HepG2 (cell line): ENCODE data around the gene CD151. TPM values are rescaled to one million over a fixed set of nuclear protein-coding genes. Genes with fewer than 3 reads are reported as not detected.

ENCODE experiments used
- DNMT1 ChIP-seq: sonication (generic); formaldehyde crosslinking; IDR thresholded peaks from 2 replicates; pipeline ENCODE4 v1.5.1; 2020; ENCODE audit warnings: mild to moderate bottlenecking, missing genetic modification reagents
- FOXK1 ChIP-seq: sonication (generic); formaldehyde crosslinking; IDR thresholded peaks from 2 replicates; pipeline ENCODE4 v1.4.0; 2020; ENCODE audit warnings: low read depth, missing genetic modification reagents, borderline replicate concordance
- JARID2 ChIP-seq: sonication (generic); formaldehyde crosslinking; IDR thresholded peaks from 2 replicates; pipeline ENCODE4 v1.8.1; 2023; ENCODE audit warnings: missing genetic modification reagents, inconsistent platforms; ENCODE audit not compliant: insufficient replicate concordance
- PPARG ChIP-seq: conservative IDR thresholded peaks from 2 replicates; pipeline ENCODE4 v1.6.1; 2016; ENCODE audit warnings: missing biosample characterization, missing genetic modification reagents
- SPEN ChIP-seq: sonication (generic); formaldehyde crosslinking; IDR thresholded peaks from 2 replicates; pipeline ENCODE4 v1.5.1; 2020; ENCODE audit warnings: low read depth, mild to moderate bottlenecking, missing genetic modification reagents
- TSC22D2 ChIP-seq: sonication (generic); formaldehyde crosslinking; IDR thresholded peaks from 2 replicates; pipeline ENCODE4 v1.5.1; 2020; ENCODE audit warnings: missing genetic modification reagents, mild to moderate bottlenecking, borderline replicate concordance
- U2AF2 ChIP-seq: fragments of 200-400 bp; formaldehyde crosslinking; IDR thresholded peaks from 2 replicates; pipeline ENCODE4 v1.6.1; 2017; ENCODE audit warnings: low read depth, mild to moderate bottlenecking, low read length
- polyA plus RNA-seq, 8 experiments: library from polyadenylated mRNA; depleted of rRNA in 3 of 8; stranded (reverse) in 7 of 8; unstranded in 1 of 8; fragments of >200 nt; fragmentation: Illumina TruSeq in 4 of 8; extraction: Trizol in 4 of 8; gene quantifications; 2 replicates each; pipeline versions ENCODE4 v1.2.1 to v1.2.3, GENCODE V29; 2011 to 2016; ENCODE audit warnings: low read depth in 4 of 8, missing spikeins in 1 of 8, mixed read lengths in 1 of 8; ENCODE audit not compliant: insufficient read depth in 1 of 8
- total RNA-seq, 5 experiments: library from RNA; depleted of rRNA; stranded (reverse); fragments of >200 nt; fragmentation: Illumina TruSeq; extraction: Trizol; gene quantifications; 2 replicates each; pipeline ENCODE4 v1.2.3, GENCODE V29; 2016; ENCODE audit warnings: low read depth in 1 of 5
- TF ChIP-seq, protein P1 (sequence below): sonication (generic); formaldehyde crosslinking; IDR thresholded peaks from 2 replicates; pipeline ENCODE4 v1.5.0; 2020; ENCODE audit warnings: mild to moderate bottlenecking, missing genetic modification reagents, borderline replicate concordance
- TF ChIP-seq, protein P2 (sequence below): IDR thresholded peaks from 2 replicates; pipeline ENCODE4 v1.6.1; 2016; ENCODE audit warnings: low read depth, borderline replicate concordance
- TF ChIP-seq, protein P3 (sequence below): sonication (generic); formaldehyde crosslinking; IDR thresholded peaks from 2 replicates; pipeline ENCODE4 v1.5.1; 2020; ENCODE audit warnings: missing genetic modification reagents, mild to moderate bottlenecking, borderline replicate concordance
- TF ChIP-seq, protein P4 (sequence below): sonication (generic); formaldehyde crosslinking; IDR thresholded peaks from 2 replicates; pipeline ENCODE4 v1.5.1; 2020; ENCODE audit warnings: missing genetic modification reagents, mild to moderate bottlenecking, borderline replicate concordance
- TF ChIP-seq, protein P5 (sequence below): sonication (generic); formaldehyde crosslinking; IDR thresholded peaks from 2 replicates; pipeline ENCODE4 v1.4.0; 2020; ENCODE audit warnings: missing genetic modification reagents

Gene CD151
- total and polyA plus RNA-seq, 2 of the 13 experiments (the other 11 are each of a cell fraction or from before 2014, with no cell fraction given) = 125 to 197 TPM

DNA sequence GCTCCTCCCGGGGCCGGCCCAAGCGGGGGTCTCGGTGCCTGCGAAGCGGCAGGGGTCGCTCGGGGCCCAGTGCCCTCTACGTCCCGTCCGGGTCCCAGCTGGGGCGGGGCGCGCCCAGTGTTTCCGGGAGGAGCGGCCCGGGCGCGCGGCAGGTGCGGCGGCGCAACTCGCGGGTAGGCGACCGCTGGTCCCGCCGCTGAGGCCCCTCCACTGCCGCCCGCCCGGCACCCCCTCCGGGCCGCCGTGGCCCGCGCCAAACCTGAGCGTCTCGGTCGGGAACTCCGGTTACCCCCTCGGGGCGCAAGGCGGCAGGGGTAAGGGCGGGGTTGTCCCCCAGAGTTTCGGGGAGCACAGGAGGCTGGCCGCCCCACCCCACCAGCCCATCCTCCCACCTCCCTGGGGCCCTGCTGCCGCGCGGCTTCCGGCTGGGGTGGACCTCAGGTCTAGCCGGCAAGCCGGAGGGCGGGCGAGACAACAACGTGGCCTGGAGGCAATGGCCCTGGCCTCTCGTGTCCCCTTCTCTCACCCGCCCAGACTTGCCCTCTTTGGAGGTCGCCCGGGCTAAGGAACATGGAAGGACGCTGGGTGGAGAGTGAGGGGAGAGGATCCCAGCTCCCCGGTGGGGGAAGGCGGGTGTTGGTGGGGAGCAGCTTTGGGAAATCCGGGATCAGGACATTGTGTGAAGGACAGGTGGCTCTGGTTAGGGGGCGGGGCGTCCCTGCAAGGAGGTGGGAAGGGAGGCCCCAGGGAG is 5.4 kb upstream of the CD151 start (continued):
- TF ChIP-seq, protein P1, sequence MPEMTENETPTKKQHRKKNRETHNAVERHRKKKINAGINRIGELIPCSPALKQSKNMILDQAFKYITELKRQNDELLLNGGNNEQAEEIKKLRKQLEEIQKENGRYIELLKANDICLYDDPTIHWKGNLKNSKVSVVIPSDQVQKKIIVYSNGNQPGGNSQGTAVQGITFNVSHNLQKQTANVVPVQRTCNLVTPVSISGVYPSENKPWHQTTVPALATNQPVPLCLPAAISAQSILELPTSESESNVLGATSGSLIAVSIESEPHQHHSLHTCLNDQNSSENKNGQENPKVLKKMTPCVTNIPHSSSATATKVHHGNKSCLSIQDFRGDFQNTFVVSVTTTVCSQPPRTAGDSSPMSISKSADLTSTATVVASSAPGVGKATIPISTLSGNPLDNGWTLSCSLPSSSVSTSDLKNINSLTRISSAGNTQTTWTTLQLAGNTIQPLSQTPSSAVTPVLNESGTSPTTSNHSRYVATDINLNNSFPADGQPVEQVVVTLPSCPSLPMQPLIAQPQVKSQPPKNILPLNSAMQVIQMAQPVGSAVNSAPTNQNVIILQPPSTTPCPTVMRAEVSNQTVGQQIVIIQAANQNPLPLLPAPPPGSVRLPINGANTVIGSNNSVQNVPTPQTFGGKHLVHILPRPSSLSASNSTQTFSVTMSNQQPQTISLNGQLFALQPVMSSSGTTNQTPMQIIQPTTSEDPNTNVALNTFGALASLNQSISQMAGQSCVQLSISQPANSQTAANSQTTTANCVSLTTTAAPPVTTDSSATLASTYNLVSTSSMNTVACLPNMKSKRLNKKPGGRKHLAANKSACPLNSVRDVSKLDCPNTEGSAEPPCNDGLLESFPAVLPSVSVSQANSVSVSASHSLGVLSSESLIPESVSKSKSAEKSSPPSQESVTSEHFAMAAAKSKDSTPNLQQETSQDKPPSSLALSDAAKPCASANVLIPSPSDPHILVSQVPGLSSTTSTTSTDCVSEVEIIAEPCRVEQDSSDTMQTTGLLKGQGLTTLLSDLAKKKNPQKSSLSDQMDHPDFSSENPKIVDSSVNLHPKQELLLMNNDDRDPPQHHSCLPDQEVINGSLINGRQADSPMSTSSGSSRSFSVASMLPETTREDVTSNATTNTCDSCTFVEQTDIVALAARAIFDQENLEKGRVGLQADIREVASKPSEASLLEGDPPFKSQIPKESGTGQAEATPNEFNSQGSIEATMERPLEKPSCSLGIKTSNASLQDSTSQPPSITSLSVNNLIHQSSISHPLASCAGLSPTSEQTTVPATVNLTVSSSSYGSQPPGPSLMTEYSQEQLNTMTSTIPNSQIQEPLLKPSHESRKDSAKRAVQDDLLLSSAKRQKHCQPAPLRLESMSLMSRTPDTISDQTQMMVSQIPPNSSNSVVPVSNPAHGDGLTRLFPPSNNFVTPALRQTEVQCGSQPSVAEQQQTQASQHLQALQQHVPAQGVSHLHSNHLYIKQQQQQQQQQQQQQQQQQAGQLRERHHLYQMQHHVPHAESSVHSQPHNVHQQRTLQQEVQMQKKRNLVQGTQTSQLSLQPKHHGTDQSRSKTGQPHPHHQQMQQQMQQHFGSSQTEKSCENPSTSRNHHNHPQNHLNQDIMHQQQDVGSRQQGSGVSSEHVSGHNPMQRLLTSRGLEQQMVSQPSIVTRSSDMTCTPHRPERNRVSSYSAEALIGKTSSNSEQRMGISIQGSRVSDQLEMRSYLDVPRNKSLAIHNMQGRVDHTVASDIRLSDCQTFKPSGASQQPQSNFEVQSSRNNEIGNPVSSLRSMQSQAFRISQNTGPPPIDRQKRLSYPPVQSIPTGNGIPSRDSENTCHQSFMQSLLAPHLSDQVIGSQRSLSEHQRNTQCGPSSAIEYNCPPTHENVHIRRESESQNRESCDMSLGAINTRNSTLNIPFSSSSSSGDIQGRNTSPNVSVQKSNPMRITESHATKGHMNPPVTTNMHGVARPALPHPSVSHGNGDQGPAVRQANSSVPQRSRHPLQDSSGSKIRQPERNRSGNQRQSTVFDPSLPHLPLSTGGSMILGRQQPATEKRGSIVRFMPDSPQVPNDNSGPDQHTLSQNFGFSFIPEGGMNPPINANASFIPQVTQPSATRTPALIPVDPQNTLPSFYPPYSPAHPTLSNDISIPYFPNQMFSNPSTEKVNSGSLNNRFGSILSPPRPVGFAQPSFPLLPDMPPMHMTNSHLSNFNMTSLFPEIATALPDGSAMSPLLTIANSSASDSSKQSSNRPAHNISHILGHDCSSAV = no peak
- TF ChIP-seq, protein P2, sequence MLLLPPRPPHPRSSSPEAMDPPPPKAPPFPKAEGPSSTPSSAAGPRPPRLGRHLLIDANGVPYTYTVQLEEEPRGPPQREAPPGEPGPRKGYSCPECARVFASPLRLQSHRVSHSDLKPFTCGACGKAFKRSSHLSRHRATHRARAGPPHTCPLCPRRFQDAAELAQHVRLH (CRISPR knock-in tag) = peak; percentile 44; the same call in 1 of the 2 replicates
- TF ChIP-seq SPEN (CRISPR knock-in tag) (peak; percentile 35; the same call in 1 of the 2 replicates), FOXK1 (CRISPR knock-in tag) (peak; percentile 25; the same call in 1 of the 2 replicates), U2AF2 (no peak), JARID2 (no peak), PPARG (CRISPR knock-in tag) (0 out of 2 replicates have a peak, but pooled peaks have one; percentile 12), TSC22D2 (CRISPR knock-in tag) (no peak; the same call in 1 of the 2 replicates), DNMT1 (no peak)
- TF ChIP-seq, protein P3, sequence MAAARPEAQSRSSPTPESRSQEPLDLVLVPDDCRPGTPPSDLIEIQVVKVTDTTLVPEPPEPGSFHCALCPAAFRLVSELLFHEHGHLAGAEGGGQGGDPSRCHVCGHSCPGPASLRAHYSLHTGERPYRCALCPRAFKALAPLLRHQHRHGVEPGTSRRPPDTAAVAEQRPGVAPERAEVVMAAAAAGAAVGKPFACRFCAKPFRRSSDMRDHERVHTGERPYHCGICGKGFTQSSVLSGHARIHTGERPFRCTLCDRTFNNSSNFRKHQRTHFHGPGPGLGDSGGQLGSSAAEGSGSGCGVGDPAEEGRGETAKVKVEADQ (CRISPR knock-in tag) = 0 out of 2 replicates have a peak, but pooled peaks have one; percentile 57
- TF ChIP-seq, protein P4, sequence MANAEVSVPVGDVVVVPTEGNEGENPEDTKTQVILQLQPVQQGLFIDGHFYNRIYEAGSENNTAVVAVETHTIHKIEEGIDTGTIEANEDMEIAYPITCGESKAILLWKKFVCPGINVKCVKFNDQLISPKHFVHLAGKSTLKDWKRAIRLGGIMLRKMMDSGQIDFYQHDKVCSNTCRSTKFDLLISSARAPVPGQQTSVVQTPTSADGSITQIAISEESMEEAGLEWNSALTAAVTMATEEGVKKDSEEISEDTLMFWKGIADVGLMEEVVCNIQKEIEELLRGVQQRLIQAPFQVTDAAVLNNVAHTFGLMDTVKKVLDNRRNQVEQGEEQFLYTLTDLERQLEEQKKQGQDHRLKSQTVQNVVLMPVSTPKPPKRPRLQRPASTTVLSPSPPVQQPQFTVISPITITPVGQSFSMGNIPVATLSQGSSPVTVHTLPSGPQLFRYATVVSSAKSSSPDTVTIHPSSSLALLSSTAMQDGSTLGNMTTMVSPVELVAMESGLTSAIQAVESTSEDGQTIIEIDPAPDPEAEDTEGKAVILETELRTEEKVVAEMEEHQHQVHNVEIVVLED (CRISPR knock-in tag) = 0 out of 2 replicates have a peak, but pooled peaks have one; percentile 11
- TF ChIP-seq, protein P5, sequence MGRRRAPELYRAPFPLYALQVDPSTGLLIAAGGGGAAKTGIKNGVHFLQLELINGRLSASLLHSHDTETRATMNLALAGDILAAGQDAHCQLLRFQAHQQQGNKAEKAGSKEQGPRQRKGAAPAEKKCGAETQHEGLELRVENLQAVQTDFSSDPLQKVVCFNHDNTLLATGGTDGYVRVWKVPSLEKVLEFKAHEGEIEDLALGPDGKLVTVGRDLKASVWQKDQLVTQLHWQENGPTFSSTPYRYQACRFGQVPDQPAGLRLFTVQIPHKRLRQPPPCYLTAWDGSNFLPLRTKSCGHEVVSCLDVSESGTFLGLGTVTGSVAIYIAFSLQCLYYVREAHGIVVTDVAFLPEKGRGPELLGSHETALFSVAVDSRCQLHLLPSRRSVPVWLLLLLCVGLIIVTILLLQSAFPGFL (CRISPR knock-in tag) = no peak
